HCT116 (cell line): Measurements from ENCODE around the gene CLASP1. TPM values are rescaled to one million over a fixed set of nuclear protein-coding genes. Genes with fewer than 3 reads are reported as not detected.

Experiments
- ATAC-seq: fragments of 200-7000 bp; cut with Tn5 transposase; 2 replicates; pipeline ENCODE4 v1.9.1; 2020; ENCODE audit warnings: mild to moderate bottlenecking, moderate library complexity
- BruUV-seq: library from RNA; stranded (reverse); fragments of 400-500 nt; replicated peaks from 2 replicates; lab custom pipeline; 2021; lab: Mats Ljungman, UMichigan
- CTCF ChIA-PET: fragments of 300-600 bp; sonication (Branson Sonifier 250); formaldehyde crosslinking; loops from one replicate; lab custom pipeline; 2021; ENCODE audit warnings: antibody characterized with exemption; lab: Charles Lee
- POLR2A ChIA-PET: fragments of 300-600, 350-600 bp; sonication (Branson Sonifier 250); formaldehyde crosslinking; loops from one replicate; lab custom pipeline; 2021; ENCODE audit warnings: antibody characterized with exemption; lab: Charles Lee
- RAD21 ChIA-PET, 2 experiments: fragments of 300-600 bp; sonication (Branson Sonifier 250); formaldehyde crosslinking; loops; one replicate each; lab custom pipeline; 2023; ENCODE audit warnings: low total read pairs in 2 of 2; ENCODE audit not compliant: uncharacterized antibody in 2 of 2, unreplicated experiment in 2 of 2, low non-redundant PET in 1 of 2; lab: Charles Lee
- DNase-seq: peaks from one replicate; pipeline ENCODE4 v3.0.0-alpha.2; 2010; ENCODE audit warnings: low read depth, low spot score
- H2AFZ ChIP-seq: fragments of 200-600 bp; shearing (Covaris generic), sonication (generic); 2 replicates; pipeline ENCODE4 v1.6.1; 2017; ENCODE audit warnings: low read depth, mixed run types, mixed read lengths, antibody characterized with exemption, low read length; ENCODE audit not compliant: poor library complexity, severe bottlenecking
- H3K27ac ChIP-seq: 2 replicates; pipeline ENCODE4 v1.5.1; 2012; ENCODE audit warnings: low read depth, low read length
- H3K27me3 ChIP-seq: fragments of 200-600 bp; sonication (generic); 2 replicates; pipeline ENCODE4 v1.6.1; 2016; ENCODE audit warnings: mixed run types, low read length, mixed read lengths; ENCODE audit not compliant: insufficient read depth
- H3K36me3 ChIP-seq, 2 experiments: fragments of 200-500 bp in 1 of 2; fragments of 200-600 bp in 1 of 2; sonication (Bioruptor generic) in 1 of 2; sonication (generic) in 1 of 2; 2 replicates each; pipeline versions ENCODE4 v1.5.1 to v1.6.1; 2014 to 2016; ENCODE audit warnings: low read length in 2 of 2, inconsistent platforms in 1 of 2, mixed read lengths in 1 of 2, mixed run types in 1 of 2; ENCODE audit not compliant: insufficient read depth in 2 of 2, control insufficient read depth in 1 of 2
- H3K4me1 ChIP-seq, 2 experiments: fragments of 200-600 bp in 1 of 2; sonication (generic) in 1 of 2; 2 replicates each; pipeline versions ENCODE4 v1.5.1 to v1.6.1; 2012 to 2017; ENCODE audit warnings: low read length in 2 of 2, inconsistent platforms in 1 of 2, mild to moderate bottlenecking in 1 of 2, mixed read lengths in 1 of 2, mixed run types in 1 of 2, moderate library complexity in 1 of 2; ENCODE audit not compliant: insufficient read depth in 2 of 2, control insufficient read depth in 1 of 2
- H3K4me2 ChIP-seq: fragments of 200-600 bp; sonication (generic); 2 replicates; pipeline ENCODE4 v1.6.1; 2017; ENCODE audit warnings: mixed run types, low read length, mixed read lengths
- H3K4me3 ChIP-seq, 2 experiments: fragments of 200-600 bp in 1 of 2; sonication (generic) in 1 of 2; replicated peaks in 1 of 2; 2 replicates each; pipeline ENCODE4 v1.5.1; 2011 to 2016; ENCODE audit warnings: low read length in 2 of 2, control low read depth in 1 of 2, low read depth in 1 of 2, mild to moderate bottlenecking in 1 of 2, mixed read lengths in 1 of 2, mixed run types in 1 of 2
- H3K79me2 ChIP-seq: fragments of 200-600 bp; sonication (generic); 2 replicates; pipeline ENCODE4 v1.6.1; 2017; ENCODE audit warnings: mild to moderate bottlenecking, mixed run types, low read length, moderate library complexity, mixed read lengths; ENCODE audit not compliant: insufficient read depth
- H3K9ac ChIP-seq: fragments of 200-600 bp; sonication (generic); 2 replicates; pipeline ENCODE4 v1.6.1; 2016; ENCODE audit warnings: low read length, mixed read lengths
- H3K9me2 ChIP-seq: fragments of 200-600 bp; sonication (generic), shearing (Covaris generic); 2 replicates; pipeline ENCODE4 v1.6.1; 2017; ENCODE audit warnings: mixed run types, mild to moderate bottlenecking, moderate library complexity; ENCODE audit not compliant: insufficient read depth
- H3K9me3 ChIP-seq, 2 experiments: fragments of 200-500 bp in 1 of 2; fragments of 200-600 bp in 1 of 2; sonication (Bioruptor generic) in 1 of 2; sonication (generic) in 1 of 2; 2 replicates each; pipeline ENCODE4 v1.6.1; 2014 to 2017; ENCODE audit warnings: low read length in 2 of 2, mixed read lengths in 2 of 2, inconsistent platforms in 1 of 2, low read depth in 1 of 2, mild to moderate bottlenecking in 1 of 2, mixed run types in 1 of 2, moderate library complexity in 1 of 2; ENCODE audit not compliant: control insufficient read depth in 1 of 2, insufficient read depth in 1 of 2
- H4K20me1 ChIP-seq: fragments of 200-600 bp; sonication (generic), shearing (Covaris generic); 2 replicates; pipeline ENCODE4 v1.6.1; 2017; ENCODE audit warnings: mixed run types, mild to moderate bottlenecking, moderate library complexity; ENCODE audit not compliant: insufficient read depth
- CBX3 ChIP-seq: IDR thresholded peaks from 2 replicates; pipeline ENCODE4 v1.6.1; 2012; ENCODE audit warnings: low read depth
- EGR1 ChIP-seq: IDR thresholded peaks from 2 replicates; pipeline ENCODE4 v1.6.1; 2012; ENCODE audit warnings: low read depth
- ELF1 ChIP-seq: IDR thresholded peaks from 2 replicates; pipeline ENCODE4 v1.6.1; 2012; ENCODE audit warnings: low read depth, borderline replicate concordance
- EZH2phosphoT487 ChIP-seq: fragments of 200-600 bp; IDR thresholded peaks from 2 replicates; pipeline ENCODE4 v1.6.1; 2018; ENCODE audit warnings: antibody characterized with exemption, borderline replicate concordance
- FOSL1 ChIP-seq: IDR thresholded peaks from 2 replicates; pipeline ENCODE4 v1.6.1; 2012; ENCODE audit warnings: low read depth
- POLR2A ChIP-seq: IDR thresholded peaks from 2 replicates; pipeline ENCODE4 v1.7.0; 2011; ENCODE audit warnings: borderline replicate concordance; ENCODE audit not compliant: insufficient read depth, insufficient read length; ENCODE audit errors: extremely low read depth
- RAD21 ChIP-seq: IDR thresholded peaks from 2 replicates; pipeline ENCODE4 v1.6.1; 2012; ENCODE audit warnings: low read depth, mild to moderate bottlenecking
- SIN3A ChIP-seq: IDR thresholded peaks from 2 replicates; pipeline ENCODE4 v1.6.1; 2012; ENCODE audit warnings: low read depth
- SP1 ChIP-seq: IDR thresholded peaks from 2 replicates; pipeline ENCODE4 v1.6.1; 2012; ENCODE audit warnings: low read depth
- TCF7L2 ChIP-seq: IDR thresholded peaks from 2 replicates; pipeline ENCODE4 v1.7.0; 2011; ENCODE audit warnings: borderline replicate concordance, inconsistent platforms; ENCODE audit not compliant: insufficient read depth, insufficient read length; ENCODE audit errors: extremely low read depth
- ZFX ChIP-seq: fragments of 450-650 bp; IDR thresholded peaks from 2 replicates; pipeline ENCODE4 v1.6.1; 2017
- intact Hi-C: fragments of 100-400 bp; cut with micrococcal nuclease; formaldehyde crosslinking; loops from 2 replicates; pipeline ENCODE4 v1.10.0; 2022
- total RNA-seq: library from RNA; stranded (reverse); gene quantifications from one replicate; pipeline ENCODE4 v1.2.1, GENCODE V29; 2021; ENCODE audit not compliant: unreplicated experiment
- TF ChIP-seq, protein P1 (sequence below): IDR thresholded peaks from 2 replicates; pipeline ENCODE4 v1.6.1; 2012
- TF ChIP-seq, protein P2 (sequence below): IDR thresholded peaks from 2 replicates; pipeline ENCODE4 v1.6.1; 2012
- TF ChIP-seq, protein P3 (sequence below): IDR thresholded peaks from 2 replicates; pipeline ENCODE4 v1.6.1; 2012; ENCODE audit warnings: low read depth
- TF ChIP-seq, protein P4 (sequence below), 3 experiments: fragments of 200-600 bp in 1 of 3; sonication (generic) in 1 of 3; IDR thresholded peaks in 2 of 3; conservative IDR thresholded peaks in 1 of 3; 2 replicates each; pipeline ENCODE4 v1.5.1; 2012 to 2017; ENCODE audit warnings: low read depth in 2 of 3, low read length in 2 of 3, antibody characterized with exemption in 1 of 3, borderline replicate concordance in 1 of 3, control low read depth in 1 of 3, mild to moderate bottlenecking in 1 of 3, mixed read lengths in 1 of 3, mixed run types in 1 of 3, moderate library complexity in 1 of 3; ENCODE audit not compliant: insufficient read depth in 1 of 3

The CLASP1 gene
- total RNA-seq, 1 experiment from 2014 or later, result 41.9 TPM

DNA sequence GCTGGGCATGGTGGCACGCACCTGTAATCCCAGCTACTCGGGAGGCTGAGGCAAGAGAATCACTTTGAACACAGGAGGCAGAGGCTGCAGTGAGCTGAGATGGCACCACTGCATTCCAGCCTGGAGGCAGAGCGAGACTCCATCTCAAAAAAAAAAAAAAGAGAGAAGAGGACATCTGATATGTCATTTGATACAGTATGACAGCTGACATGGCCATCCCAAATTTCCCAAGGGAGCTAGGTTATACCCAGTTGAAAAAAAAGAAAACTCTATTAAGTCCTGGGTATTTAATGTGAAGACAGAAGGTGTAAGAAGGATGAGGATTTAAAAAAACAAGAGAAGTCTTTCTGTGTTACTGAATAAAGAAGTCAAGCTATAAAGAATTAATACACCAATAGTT is 23.3 kb downstream of the CLASP1 start:
- Histone ChIP-seq H3K27ac (no peak overlapping the region), H3K4me2 (no peak overlapping the region), H3K9ac (no peak overlapping the region), H3K36me3 (no peaks in the 10 kb centered on the region), H4K20me1 (no peaks in the 10 kb centered on the region), H3K4me3 (no peak overlapping the region), H3K9me3 (no peaks in the 10 kb centered on the region), H3K27me3 (no peaks in the 10 kb centered on the region), H3K79me2 (peaks cover 55% of the 10 kb centered on the region), H2AFZ (no peak overlapping the region), H3K4me1 (no peaks in the 10 kb centered on the region), H3K9me2 (no peaks in the 10 kb centered on the region)
- ATAC-seq (no peak), DNase-seq (no peak)
- intact Hi-C loops, result no loop called here
- ChIA-PET RAD21 (no interaction called here), POLR2A (no interaction called here), CTCF (no interaction called here)
- BruUV-seq, result no TSS peak
- no peak for TF ChIP-seq SIN3A
- TF ChIP-seq ZFX, result no peak
- TF ChIP-seq, protein P1, sequence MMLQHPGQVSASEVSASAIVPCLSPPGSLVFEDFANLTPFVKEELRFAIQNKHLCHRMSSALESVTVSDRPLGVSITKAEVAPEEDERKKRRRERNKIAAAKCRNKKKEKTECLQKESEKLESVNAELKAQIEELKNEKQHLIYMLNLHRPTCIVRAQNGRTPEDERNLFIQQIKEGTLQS, result no peak
- TF ChIP-seq RAD21, result no peak
- TF ChIP-seq TCF7L2, result no peak

DNA sequence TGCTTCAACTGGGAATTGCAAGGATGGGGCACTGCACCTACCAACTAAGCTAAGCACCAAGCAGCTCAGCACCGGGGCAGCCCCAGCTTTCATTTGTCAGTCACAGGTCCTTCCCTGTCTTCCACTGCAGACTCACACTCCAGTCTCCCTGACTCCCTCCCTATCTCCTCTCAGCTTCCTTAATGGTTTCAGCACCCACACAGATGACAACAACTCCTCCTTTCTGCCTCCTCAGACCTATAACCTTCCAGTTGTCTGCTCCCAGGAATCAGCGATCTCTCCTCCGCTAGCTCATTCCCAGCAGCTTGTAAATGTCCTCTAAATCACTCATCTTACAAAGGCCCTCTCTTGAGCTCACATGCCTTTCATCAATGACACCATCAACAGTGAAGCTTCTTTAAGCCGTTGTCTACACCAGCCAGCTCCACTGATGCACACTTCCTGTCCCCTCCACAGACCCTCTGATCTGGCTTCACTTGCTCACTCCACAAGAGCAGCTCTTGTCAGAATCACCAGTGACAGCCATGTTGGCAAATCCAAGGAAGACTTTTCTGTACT is 32.1 kb downstream of the CLASP1 start:
- intact Hi-C loops, result no loop called here
- TF ChIP-seq CBX3 (no peak), TCF7L2 (no peak), SP1 (no peak), ELF1 (no peak), FOSL1 (no peak), ZFX (no peak), EGR1 (no peak), POLR2A (no peak), EZH2phosphoT487 (no peak)
- TF ChIP-seq, protein P2, sequence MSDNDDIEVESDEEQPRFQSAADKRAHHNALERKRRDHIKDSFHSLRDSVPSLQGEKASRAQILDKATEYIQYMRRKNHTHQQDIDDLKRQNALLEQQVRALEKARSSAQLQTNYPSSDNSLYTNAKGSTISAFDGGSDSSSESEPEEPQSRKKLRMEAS, result no peak
- TF ChIP-seq, protein P3, sequence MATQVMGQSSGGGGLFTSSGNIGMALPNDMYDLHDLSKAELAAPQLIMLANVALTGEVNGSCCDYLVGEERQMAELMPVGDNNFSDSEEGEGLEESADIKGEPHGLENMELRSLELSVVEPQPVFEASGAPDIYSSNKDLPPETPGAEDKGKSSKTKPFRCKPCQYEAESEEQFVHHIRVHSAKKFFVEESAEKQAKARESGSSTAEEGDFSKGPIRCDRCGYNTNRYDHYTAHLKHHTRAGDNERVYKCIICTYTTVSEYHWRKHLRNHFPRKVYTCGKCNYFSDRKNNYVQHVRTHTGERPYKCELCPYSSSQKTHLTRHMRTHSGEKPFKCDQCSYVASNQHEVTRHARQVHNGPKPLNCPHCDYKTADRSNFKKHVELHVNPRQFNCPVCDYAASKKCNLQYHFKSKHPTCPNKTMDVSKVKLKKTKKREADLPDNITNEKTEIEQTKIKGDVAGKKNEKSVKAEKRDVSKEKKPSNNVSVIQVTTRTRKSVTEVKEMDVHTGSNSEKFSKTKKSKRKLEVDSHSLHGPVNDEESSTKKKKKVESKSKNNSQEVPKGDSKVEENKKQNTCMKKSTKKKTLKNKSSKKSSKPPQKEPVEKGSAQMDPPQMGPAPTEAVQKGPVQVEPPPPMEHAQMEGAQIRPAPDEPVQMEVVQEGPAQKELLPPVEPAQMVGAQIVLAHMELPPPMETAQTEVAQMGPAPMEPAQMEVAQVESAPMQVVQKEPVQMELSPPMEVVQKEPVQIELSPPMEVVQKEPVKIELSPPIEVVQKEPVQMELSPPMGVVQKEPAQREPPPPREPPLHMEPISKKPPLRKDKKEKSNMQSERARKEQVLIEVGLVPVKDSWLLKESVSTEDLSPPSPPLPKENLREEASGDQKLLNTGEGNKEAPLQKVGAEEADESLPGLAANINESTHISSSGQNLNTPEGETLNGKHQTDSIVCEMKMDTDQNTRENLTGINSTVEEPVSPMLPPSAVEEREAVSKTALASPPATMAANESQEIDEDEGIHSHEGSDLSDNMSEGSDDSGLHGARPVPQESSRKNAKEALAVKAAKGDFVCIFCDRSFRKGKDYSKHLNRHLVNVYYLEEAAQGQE, result no peak
- TF ChIP-seq, protein P4, sequence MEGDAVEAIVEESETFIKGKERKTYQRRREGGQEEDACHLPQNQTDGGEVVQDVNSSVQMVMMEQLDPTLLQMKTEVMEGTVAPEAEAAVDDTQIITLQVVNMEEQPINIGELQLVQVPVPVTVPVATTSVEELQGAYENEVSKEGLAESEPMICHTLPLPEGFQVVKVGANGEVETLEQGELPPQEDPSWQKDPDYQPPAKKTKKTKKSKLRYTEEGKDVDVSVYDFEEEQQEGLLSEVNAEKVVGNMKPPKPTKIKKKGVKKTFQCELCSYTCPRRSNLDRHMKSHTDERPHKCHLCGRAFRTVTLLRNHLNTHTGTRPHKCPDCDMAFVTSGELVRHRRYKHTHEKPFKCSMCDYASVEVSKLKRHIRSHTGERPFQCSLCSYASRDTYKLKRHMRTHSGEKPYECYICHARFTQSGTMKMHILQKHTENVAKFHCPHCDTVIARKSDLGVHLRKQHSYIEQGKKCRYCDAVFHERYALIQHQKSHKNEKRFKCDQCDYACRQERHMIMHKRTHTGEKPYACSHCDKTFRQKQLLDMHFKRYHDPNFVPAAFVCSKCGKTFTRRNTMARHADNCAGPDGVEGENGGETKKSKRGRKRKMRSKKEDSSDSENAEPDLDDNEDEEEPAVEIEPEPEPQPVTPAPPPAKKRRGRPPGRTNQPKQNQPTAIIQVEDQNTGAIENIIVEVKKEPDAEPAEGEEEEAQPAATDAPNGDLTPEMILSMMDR (IDR thresholded peaks at IDR 0.05 in 2 of 3, conservative IDR thresholded peaks at IDR 0.05 in 1 of 3; ENCODE audit: borderline replicate concordance in 1 of 3, insufficient read depth in 1 of 3, low read depth in 2 of 3, low read length in 2 of 3), result no peak
- TF ChIP-seq, protein P1, result no peak
- no peaks in the 10 kb centered on the region for H3K27me3 ChIP-seq
- ChIA-PET CTCF (no interaction called here), RAD21 (no interaction called here), POLR2A (no interaction called here)
- H3K9me2 ChIP-seq, result no peaks in the 10 kb centered on the region
- peaks cover 43% of the 10 kb centered on the region for H3K79me2 ChIP-seq
- H3K4me1 ChIP-seq, result peaks cover 4 to 7% of the 10 kb centered on the region in 2 experiments; a peak in 3 of 4 replicates
- no peaks in the 10 kb centered on the region for H4K20me1 ChIP-seq
- ATAC-seq (no peak), DNase-seq (no peak)
- no peak overlapping the region for H2AFZ ChIP-seq
- H3K4me2 ChIP-seq, result no peak overlapping the region
- no peaks in the 10 kb centered on the region for H3K36me3 ChIP-seq
- no TSS peak for BruUV-seq
- no peak overlapping the region for H3K27ac ChIP-seq
- no peak overlapping the region for H3K4me3 ChIP-seq
- no peak overlapping the region for H3K9ac ChIP-seq
- H3K9me3 ChIP-seq, result no peaks in the 10 kb centered on the region
